Measurements from ENCODE around the gene DNAH14. TPM values are rescaled to one million over a fixed set of nuclear protein-coding genes. Genes with fewer than 3 reads are reported as not detected.

DNAH14 gene
- total and polyA plus RNA-seq, 2 of the 8 experiments (the other 6 are each of a cell fraction or from before 2014, with no cell fraction given), result 8.4 to 40.7 TPM

DNA sequence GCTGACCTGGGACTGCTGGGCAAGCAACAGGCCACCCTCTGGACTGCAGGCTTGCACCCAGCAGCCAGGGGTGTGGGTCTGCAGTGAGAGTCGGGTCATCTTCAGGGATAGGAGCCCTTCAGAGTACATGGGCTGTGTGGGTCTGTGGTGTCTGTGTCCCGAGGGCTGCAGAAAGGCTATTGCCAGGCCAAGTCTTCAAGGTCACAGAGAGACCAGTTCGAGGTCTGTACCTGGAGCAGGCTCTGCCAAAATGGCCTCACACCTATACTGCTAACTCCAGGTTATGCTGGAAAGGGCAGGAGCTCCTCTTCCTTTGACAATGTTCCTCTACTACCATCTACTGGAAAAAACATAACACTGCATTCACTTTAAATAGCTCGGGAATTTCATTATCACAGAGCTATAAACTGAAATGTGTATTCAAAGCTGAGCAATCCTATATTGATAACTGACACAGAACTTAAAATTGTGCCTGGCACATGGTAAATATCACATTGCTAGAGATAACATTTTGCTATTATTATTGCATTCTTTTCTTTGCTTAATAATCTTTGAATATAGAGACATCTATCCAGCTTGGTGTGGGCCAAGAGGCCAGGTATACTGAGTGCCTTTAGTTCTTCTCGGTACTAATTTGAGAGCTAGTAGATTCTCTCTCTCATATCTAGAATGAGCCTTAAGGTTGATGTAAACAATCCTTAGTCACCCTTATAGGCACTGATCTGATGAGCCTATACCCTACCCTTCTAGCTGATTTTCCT, 6.9 kb upstream of the DNAH14 start (continued):
- TF ChIP-seq RFX5 (IDR thresholded peaks at IDR 0.05; ENCODE audit: borderline replicate concordance, low read depth, low read length), result no peak
- TF ChIP-seq GTF2F1 (IDR thresholded peaks at IDR 0.05; ENCODE audit: borderline replicate concordance, low read depth, low read length), result no peak
- no peak for TF ChIP-seq POLR2A (IDR thresholded peaks at IDR 0.05; ENCODE audit: control extremely low read depth in 1 of 2, low read depth in 2 of 2, low read length in 2 of 2)
- no peak for TF ChIP-seq FOSL1 (IDR thresholded peaks at IDR 0.05; ENCODE audit: insufficient read depth, low read depth, low read length)
- TF ChIP-seq EZH2 (IDR thresholded peaks at IDR 0.05; ENCODE audit: low read depth, low read length, severe bottlenecking), result no peak
- peak; percentile 88 for TF ChIP-seq YY1 (IDR thresholded peaks at IDR 0.05; ENCODE audit: low read depth, low read length)
- TF ChIP-seq HDAC2 (IDR thresholded peaks at IDR 0.05; ENCODE audit: borderline replicate concordance in 1 of 2, low read depth in 2 of 2, low read length in 2 of 2), result no peak
- TF ChIP-seq PHF8 (conservative IDR thresholded peaks at IDR 0.05; ENCODE audit: low read depth, low read length), result no peak
- TF ChIP-seq EGR1 (IDR thresholded peaks at IDR 0.05; ENCODE audit: borderline replicate concordance, low read depth, low read length), result no peak
- no peak for TF ChIP-seq CEBPB (IDR thresholded peaks at IDR 0.05; ENCODE audit: low read depth, low read length)
- no peak for TF ChIP-seq BRCA1 (IDR thresholded peaks at IDR 0.05; ENCODE audit: low read depth, low read length)
- TF ChIP-seq ATF3 (IDR thresholded peaks at IDR 0.05; ENCODE audit: insufficient read depth, low read depth, low read length), result no peak
- no peak for TF ChIP-seq RBBP5 (IDR thresholded peaks at IDR 0.05; ENCODE audit: borderline replicate concordance, low read depth, low read length)
- no peak for TF ChIP-seq BACH1 (IDR thresholded peaks at IDR 0.05; ENCODE audit: low read length)
- TF ChIP-seq CBX8 (IDR thresholded peaks at IDR 0.05; ENCODE audit: borderline replicate concordance, low read depth, low read length), result no peak
- TF ChIP-seq, protein P1, sequence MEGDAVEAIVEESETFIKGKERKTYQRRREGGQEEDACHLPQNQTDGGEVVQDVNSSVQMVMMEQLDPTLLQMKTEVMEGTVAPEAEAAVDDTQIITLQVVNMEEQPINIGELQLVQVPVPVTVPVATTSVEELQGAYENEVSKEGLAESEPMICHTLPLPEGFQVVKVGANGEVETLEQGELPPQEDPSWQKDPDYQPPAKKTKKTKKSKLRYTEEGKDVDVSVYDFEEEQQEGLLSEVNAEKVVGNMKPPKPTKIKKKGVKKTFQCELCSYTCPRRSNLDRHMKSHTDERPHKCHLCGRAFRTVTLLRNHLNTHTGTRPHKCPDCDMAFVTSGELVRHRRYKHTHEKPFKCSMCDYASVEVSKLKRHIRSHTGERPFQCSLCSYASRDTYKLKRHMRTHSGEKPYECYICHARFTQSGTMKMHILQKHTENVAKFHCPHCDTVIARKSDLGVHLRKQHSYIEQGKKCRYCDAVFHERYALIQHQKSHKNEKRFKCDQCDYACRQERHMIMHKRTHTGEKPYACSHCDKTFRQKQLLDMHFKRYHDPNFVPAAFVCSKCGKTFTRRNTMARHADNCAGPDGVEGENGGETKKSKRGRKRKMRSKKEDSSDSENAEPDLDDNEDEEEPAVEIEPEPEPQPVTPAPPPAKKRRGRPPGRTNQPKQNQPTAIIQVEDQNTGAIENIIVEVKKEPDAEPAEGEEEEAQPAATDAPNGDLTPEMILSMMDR (IDR thresholded peaks at IDR 0.05; ENCODE audit: control extremely low read depth in 1 of 3, insufficient read depth in 1 of 3, low read depth in 1 of 3, low read length in 3 of 3), result peak in 2 of 3 experiments; percentile 61 to 79; a peak in 3 of 4 replicates
- TF ChIP-seq JUND (IDR thresholded peaks at IDR 0.05; ENCODE audit: low read length), result no peak
- TF ChIP-seq MAX (IDR thresholded peaks at IDR 0.05), result peak; percentile 34; the same call in 1 of the 2 replicates
- TF ChIP-seq TCF12 (IDR thresholded peaks at IDR 0.05; ENCODE audit: low read depth, low read length), result no peak
- TF ChIP-seq SAP30 (IDR thresholded peaks at IDR 0.05; ENCODE audit: insufficient read depth, insufficient replicate concordance, low read length), result no peak

Data from H1 (cell line).